B cell (primary cell): ENCODE data around the gene SERTAD3.

Experiments
- CTCF ChIP-seq: fragments of 200-600 bp; IDR thresholded peaks from one replicate; pipeline ENCODE4 v1.8.0; 2022; ENCODE audit warnings: antibody characterized with exemption, mild to moderate bottlenecking
- EZH2 ChIP-seq: IDR thresholded peaks from 2 replicates; pipeline ENCODE4 v1.6.1; 2012; ENCODE audit warnings: borderline replicate concordance, low read depth, mild to moderate bottlenecking, moderate library complexity, low read length; ENCODE audit not compliant: insufficient read depth, poor library complexity, severe bottlenecking

GRCh38 chr19:40398417-40399131, 45.6 kb downstream of the SERTAD3 start:
- no peak for TF ChIP-seq CTCF
- TF ChIP-seq EZH2 = no peak
